Upper lobe of left lung (tissue), 4 donors: ENCODE results near the gene SURF4.

Experiments
- CTCF ChIP-seq, 6 experiments: fragments of 450-650 bp in 4 of 6; fragments of 200-600 bp in 2 of 6; sonication (generic) in 2 of 6; IDR thresholded peaks; one replicate each; pipeline ENCODE4 v1.5.1; 2016 to 2019; ENCODE audit warnings: antibody characterized with exemption in 6 of 6
- POLR2A ChIP-seq, 4 donors: fragments of 450-650 bp; IDR thresholded peaks; one replicate each; pipeline ENCODE4 v1.5.1; 2016 to 2017; ENCODE audit warnings: antibody characterized with exemption in 4 of 4, mild to moderate bottlenecking in 2 of 4
- POLR2AphosphoS5 ChIP-seq, 2 donors: sonication (generic); formaldehyde crosslinking; IDR thresholded peaks; one replicate each; pipeline ENCODE4 v1.5.1; 2017; ENCODE audit warnings: antibody characterized with exemption in 2 of 2

GRCh38 chr9:133404454-133405002, 28.7 kb upstream of the SURF4 start:
- no peak for TF ChIP-seq POLR2AphosphoS5 (IDR thresholded peaks at IDR 0.05)
- no peak for TF ChIP-seq CTCF (IDR thresholded peaks at IDR 0.05)
- TF ChIP-seq POLR2A (IDR thresholded peaks at IDR 0.05): no peak
